ENCODE measurements around the gene GLYATL3.

Gene GLYATL3

GRCh38 chr6:49556429-49556837, 56.7 kb downstream of the GLYATL3 start:
- TF ChIP-seq CTCF (IDR thresholded peaks at IDR 0.05; ENCODE audit: low read depth, low read length) = no peak
- H3K4me3 ChIP-seq (ENCODE audit: low read depth, low read length) = no peak overlapping the region

- TF ChIP-seq CTCF (IDR thresholded peaks at IDR 0.05; ENCODE audit: low read depth, low read length) = no peak
- no peak overlapping the region for H3K4me3 ChIP-seq (ENCODE audit: low read depth, low read length)
These were observed 57.5 kb downstream of the GLYATL3 start for GRCh38 chr6:49557177-49557576.

DNA sequence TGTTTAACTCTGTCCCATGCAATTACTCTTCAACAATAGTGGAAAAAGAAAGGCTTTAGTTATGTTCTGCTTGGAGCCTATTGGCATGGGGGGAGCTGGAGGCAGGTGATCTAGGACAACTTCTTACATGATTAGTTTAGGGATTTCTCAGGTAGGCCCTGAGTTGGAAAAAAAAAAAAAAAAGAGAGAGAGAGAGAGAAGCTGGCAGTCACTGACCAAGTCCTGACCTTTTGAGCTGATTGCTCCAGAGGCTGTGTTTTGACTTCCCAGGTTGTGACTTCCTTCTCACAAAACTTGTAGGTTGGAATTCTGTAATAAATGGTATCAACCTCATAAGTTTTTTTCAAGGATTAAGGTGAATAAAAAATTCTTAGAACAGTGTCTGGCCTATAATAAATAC, 58.5 kb downstream of the GLYATL3 start:
- no peak for TF ChIP-seq CTCF (IDR thresholded peaks at IDR 0.05; ENCODE audit: low read depth, low read length)
- no peak overlapping the region for H3K4me3 ChIP-seq (ENCODE audit: low read depth, low read length)

DNA sequence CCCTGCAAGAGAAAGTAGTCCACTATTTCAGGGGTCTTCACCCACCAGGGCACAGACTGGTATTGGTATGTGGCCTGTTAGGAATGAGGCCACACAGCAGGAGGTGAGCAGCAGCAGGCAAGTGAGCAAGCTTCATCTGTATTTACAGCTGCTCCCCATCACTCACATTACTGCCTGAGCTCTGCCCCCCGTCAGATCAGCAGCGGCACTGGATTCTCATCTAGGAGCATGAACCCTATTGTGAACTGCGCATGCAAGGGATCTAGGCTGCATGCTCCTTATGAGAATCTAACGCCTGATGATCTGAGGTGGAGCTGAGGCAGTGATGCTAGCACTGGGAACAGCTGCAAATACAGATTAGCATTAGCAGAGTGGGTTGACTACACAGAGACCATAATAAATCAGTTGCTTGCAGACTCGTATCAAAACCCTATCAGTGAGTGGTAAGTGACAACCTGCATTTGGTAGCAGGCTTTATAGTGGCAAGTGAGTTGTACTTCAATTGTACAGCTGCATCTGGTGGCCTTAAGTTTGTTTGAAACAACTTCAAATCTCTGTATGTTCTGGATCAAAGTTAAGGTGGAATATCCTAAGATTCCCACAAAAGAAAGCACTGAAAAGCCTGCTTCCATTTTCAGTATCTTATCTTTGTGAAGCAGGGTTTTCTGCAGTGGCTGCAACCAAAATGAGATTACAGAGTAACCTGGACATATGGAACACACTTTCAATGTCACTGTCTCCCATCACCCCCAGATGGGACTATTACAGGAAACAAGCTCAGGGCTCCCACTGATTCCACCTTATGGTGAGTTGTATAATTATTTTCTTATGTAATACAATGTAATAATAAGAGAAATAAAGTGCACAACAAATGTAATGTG, 63.5 kb downstream of the GLYATL3 start:
- TF ChIP-seq CTCF (IDR thresholded peaks at IDR 0.05; ENCODE audit: low read depth, low read length) = no peak
- no peak overlapping the region for H3K4me3 ChIP-seq (ENCODE audit: low read depth, low read length)

DNA sequence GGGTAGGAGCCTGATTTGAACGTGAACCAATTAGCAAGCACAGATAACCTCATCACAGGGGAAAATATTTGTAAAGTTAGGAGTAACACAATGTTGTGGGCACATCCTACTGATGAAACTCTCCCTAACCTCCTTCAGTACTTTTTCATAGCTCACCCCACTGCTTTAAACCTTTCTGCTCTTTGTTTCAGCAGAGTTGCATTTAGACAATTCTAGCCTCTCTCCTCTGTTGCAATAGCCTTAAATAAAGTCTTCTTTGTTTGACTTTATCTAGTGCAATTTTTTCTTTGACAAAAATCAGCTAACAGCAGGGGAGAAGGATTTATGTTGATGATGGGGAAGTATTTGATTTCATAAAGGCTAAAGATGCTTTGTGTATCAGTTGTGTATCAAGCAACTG, 64.8 kb downstream of the GLYATL3 start:
- TF ChIP-seq CTCF (IDR thresholded peaks at IDR 0.05; ENCODE audit: low read depth, low read length) = no peak
- H3K4me3 ChIP-seq (ENCODE audit: low read depth, low read length) = no peak overlapping the region

DNA sequence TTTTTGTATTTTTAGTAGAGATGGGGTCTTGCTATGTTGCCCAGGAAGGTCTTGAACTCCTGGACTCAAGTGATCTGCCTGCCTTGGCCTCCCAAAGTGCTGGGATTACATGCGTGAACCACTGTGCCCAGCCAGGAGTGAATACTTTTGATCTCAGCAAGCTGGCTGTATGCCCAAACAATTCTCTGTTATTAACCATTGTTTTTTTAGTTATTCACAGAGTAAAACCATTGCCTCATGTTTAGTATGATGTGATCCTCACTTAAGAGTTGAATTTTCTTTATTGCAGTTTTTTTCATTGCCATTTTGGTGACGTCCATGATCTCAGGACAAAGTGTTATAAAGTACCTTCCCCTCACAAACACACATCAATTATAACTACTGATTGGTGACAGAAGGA, 65.5 kb downstream of the GLYATL3 start:
- no peak for TF ChIP-seq CTCF (IDR thresholded peaks at IDR 0.05; ENCODE audit: low read depth, low read length)
- H3K4me3 ChIP-seq (ENCODE audit: low read depth, low read length) = no peak overlapping the region

- no peak for TF ChIP-seq CTCF (IDR thresholded peaks at IDR 0.05; ENCODE audit: low read depth, low read length)
- no peak overlapping the region for H3K4me3 ChIP-seq (ENCODE audit: low read depth, low read length)
These were observed 66.1 kb downstream of the GLYATL3 start for GRCh38 chr6:49565855-49566254.

Measured in WI38 (cell line).